Mesenchymal stem cell (in vitro differentiated cells and primary cell): ENCODE measurements around the gene PARVB.

Source experiments
- DNase-seq: peaks from one replicate; pipeline ENCODE4 v3.0.0-alpha.2; 2013
- H2AFZ ChIP-seq: one replicate; pipeline ENCODE4 v1.6.1; 2013; ENCODE audit warnings: low read depth, mild to moderate bottlenecking, control low read depth, inconsistent platforms, low read length, moderate library complexity
- H2AK5ac ChIP-seq: 2 replicates; pipeline ENCODE4 v1.6.1; 2013; ENCODE audit warnings: low read length, moderate library complexity, mild to moderate bottlenecking, inconsistent platforms; ENCODE audit not compliant: severe bottlenecking
- H2BK120ac ChIP-seq: one replicate; pipeline ENCODE4 v1.6.1; 2013; ENCODE audit warnings: low read depth, mild to moderate bottlenecking, inconsistent platforms, low read length, moderate library complexity
- H2BK12ac ChIP-seq, 2 experiments: one replicate each; pipeline ENCODE4 v1.6.1; 2013; ENCODE audit warnings: inconsistent platforms in 2 of 2, low read length in 2 of 2, mild to moderate bottlenecking in 2 of 2, moderate library complexity in 2 of 2, control low read depth in 1 of 2
- H2BK15ac ChIP-seq: one replicate; pipeline ENCODE4 v1.6.1; 2013; ENCODE audit warnings: mild to moderate bottlenecking, low read depth, inconsistent platforms; ENCODE audit not compliant: poor library complexity, severe bottlenecking
- H2BK5ac ChIP-seq: 2 replicates; pipeline ENCODE4 v1.6.1; 2013; ENCODE audit warnings: low read depth, mild to moderate bottlenecking, low read length, control low read depth, inconsistent platforms; ENCODE audit not compliant: poor library complexity, severe bottlenecking
- H3K14ac ChIP-seq, 2 experiments: one replicate each; pipeline ENCODE4 v1.6.1; 2013; ENCODE audit warnings: inconsistent platforms in 2 of 2, low read length in 2 of 2, control low read depth in 1 of 2, mild to moderate bottlenecking in 1 of 2, moderate library complexity in 1 of 2
- H3K18ac ChIP-seq, 2 experiments: one replicate each; pipeline ENCODE4 v1.6.1; 2013; ENCODE audit warnings: inconsistent platforms in 2 of 2, low read length in 2 of 2, control low read depth in 1 of 2, low read depth in 1 of 2, mild to moderate bottlenecking in 1 of 2
- H3K23ac ChIP-seq, 2 experiments: one replicate each; pipeline ENCODE4 v1.6.1; 2013; ENCODE audit warnings: inconsistent platforms in 2 of 2, low read length in 2 of 2, mild to moderate bottlenecking in 2 of 2, moderate library complexity in 2 of 2, control low read depth in 1 of 2
- H3K27ac ChIP-seq: 2 replicates; pipeline ENCODE4 v1.5.1; 2013; ENCODE audit warnings: mild to moderate bottlenecking, moderate library complexity, low read length, control low read depth, inconsistent platforms; ENCODE audit not compliant: poor library complexity, severe bottlenecking
- H3K27me3 ChIP-seq, 2 experiments: 2 replicates each; pipeline versions ENCODE4 v1.6.1 to v1.7.0; 2013; ENCODE audit warnings: low read length in 2 of 2, mild to moderate bottlenecking in 2 of 2, moderate library complexity in 2 of 2, control low read depth in 1 of 2, inconsistent platforms in 1 of 2; ENCODE audit not compliant: control insufficient read depth in 1 of 2, insufficient read depth in 1 of 2
- H3K36me3 ChIP-seq, 2 experiments: 2 replicates each; pipeline versions ENCODE4 v1.6.1 to v1.7.0; 2013; ENCODE audit warnings: low read length in 2 of 2, control low read depth in 1 of 2, inconsistent platforms in 1 of 2, low read depth in 1 of 2, mild to moderate bottlenecking in 1 of 2; ENCODE audit not compliant: insufficient read depth in 2 of 2, control insufficient read depth in 1 of 2
- H3K4ac ChIP-seq, 2 experiments: one replicate each; pipeline ENCODE4 v1.6.1; 2013; ENCODE audit warnings: inconsistent platforms in 2 of 2, low read length in 2 of 2, mild to moderate bottlenecking in 2 of 2, moderate library complexity in 2 of 2, control low read depth in 1 of 2, low read depth in 1 of 2
- H3K4me1 ChIP-seq: 2 replicates; pipeline ENCODE4 v1.6.1; 2013; ENCODE audit warnings: low read depth, low read length, control low read depth; ENCODE audit not compliant: control insufficient read depth, insufficient read depth
- H3K4me2 ChIP-seq: 2 replicates; pipeline ENCODE4 v1.6.1; 2013; ENCODE audit warnings: low read length, mild to moderate bottlenecking, inconsistent platforms; ENCODE audit not compliant: poor library complexity, severe bottlenecking
- H3K4me3 ChIP-seq, 2 experiments: 2 replicates each; pipeline versions ENCODE4 v1.5.1 to v1.7.0; 2013; ENCODE audit warnings: low read length in 2 of 2, mild to moderate bottlenecking in 2 of 2, control low read depth in 1 of 2, low read depth in 1 of 2; ENCODE audit not compliant: insufficient read depth in 1 of 2
- H3K79me1 ChIP-seq: replicated peaks from 2 replicates; pipeline ENCODE4 v1.6.1; 2013; ENCODE audit warnings: mild to moderate bottlenecking, control low read depth, low read length, inconsistent platforms; ENCODE audit not compliant: poor library complexity, severe bottlenecking
- H3K9ac ChIP-seq: 2 replicates; pipeline ENCODE4 v1.7.0; 2013; ENCODE audit warnings: mild to moderate bottlenecking, low read length, moderate library complexity
- H3K9me3 ChIP-seq: 2 replicates; pipeline ENCODE4 v1.7.0; 2013; ENCODE audit warnings: mild to moderate bottlenecking, low read length; ENCODE audit not compliant: control insufficient read depth
- H4K8ac ChIP-seq: one replicate; pipeline ENCODE4 v1.6.1; 2013; ENCODE audit warnings: inconsistent platforms, mild to moderate bottlenecking, low read length, moderate library complexity
- H4K91ac ChIP-seq: one replicate; pipeline ENCODE4 v1.6.1; 2013; ENCODE audit warnings: mild to moderate bottlenecking, low read length, inconsistent platforms
- WGBS: methylation state at CpG from one replicate; pipeline ENCODE4 v1.1.7; 2013; ENCODE audit warnings: mixed read lengths; 5-methylcytosine and 5-hydroxymethylcytosine counted together

Gene PARVB

GRCh38 chr22:44002324-44002723, 21.8 kb upstream of the PARVB start:
- Histone ChIP-seq H3K27ac (no peak overlapping the region), H2AK5ac (no peak overlapping the region), H3K27me3 (no peaks in the 10 kb centered on the region), H2BK120ac (no peak overlapping the region), H3K14ac (no peak overlapping the region), H3K4me2 (no peak overlapping the region), H2BK15ac (no peak overlapping the region), H2BK12ac (no peak overlapping the region), H3K9ac (no peak overlapping the region), H3K36me3 (peaks cover 30 to 43% of the 10 kb centered on the region in 2 experiments), H3K23ac (no peak overlapping the region), H3K4me3 (no peak overlapping the region), H3K79me1 (peaks cover 5% of the 10 kb centered on the region), H4K8ac (no peak overlapping the region), H4K91ac (no peak overlapping the region), H3K4me1 (no peaks in the 10 kb centered on the region), H3K4ac (no peak overlapping the region), H3K18ac (no peak overlapping the region), H3K9me3 (no peaks in the 10 kb centered on the region), H2BK5ac (no peak overlapping the region), H2AFZ (no peak overlapping the region)
- no peak for DNase-seq
- 98% methylated on average over 11 of the region's 11 CpGs for WGBS

GRCh38 chr22:44002997-44003396, 21.1 kb upstream of the PARVB start:
- no peak overlapping the region for H3K18ac ChIP-seq
- peaks cover 27 to 41% of the 10 kb centered on the region in 2 experiments for H3K36me3 ChIP-seq
- 99% methylated on average over 8 of the region's 8 CpGs for WGBS
- peaks cover 3% of the 10 kb centered on the region for H3K79me1 ChIP-seq
- no peak overlapping the region for H2BK5ac ChIP-seq
- H2BK12ac ChIP-seq, result no peak overlapping the region
- H3K4me2 ChIP-seq, result no peak overlapping the region
- H3K23ac ChIP-seq, result no peak overlapping the region
- H2AFZ ChIP-seq, result no peak overlapping the region
- no peak overlapping the region for H3K14ac ChIP-seq
- no peak overlapping the region for H3K4ac ChIP-seq
- H2AK5ac ChIP-seq, result no peak overlapping the region
- H3K27me3 ChIP-seq, result no peaks in the 10 kb centered on the region
- no peak overlapping the region for H2BK15ac ChIP-seq
- H4K91ac ChIP-seq, result no peak overlapping the region
- no peak overlapping the region for H3K27ac ChIP-seq
- no peak overlapping the region for H2BK120ac ChIP-seq
- H3K4me3 ChIP-seq, result no peak overlapping the region
- no peak overlapping the region for H3K9ac ChIP-seq
- H3K9me3 ChIP-seq, result no peaks in the 10 kb centered on the region
- no peak overlapping the region for H4K8ac ChIP-seq
- DNase-seq, result no peak
- H3K4me1 ChIP-seq, result no peaks in the 10 kb centered on the region

GRCh38 chr22:44003405-44004103, 20.5 kb upstream of the PARVB start:
- peaks cover 3% of the 10 kb centered on the region for H3K79me1 ChIP-seq

GRCh38 chr22:44004104-44004460, 20.0 kb upstream of the PARVB start:
- no peak overlapping the region for H2BK12ac ChIP-seq
- H3K4me3 ChIP-seq, result no peak overlapping the region
- no peak overlapping the region for H2BK120ac ChIP-seq
- no peak overlapping the region for H3K14ac ChIP-seq
- H4K91ac ChIP-seq, result no peak overlapping the region
- H3K36me3 ChIP-seq, result peaks cover 18 to 30% of the 10 kb centered on the region in 2 experiments
- no peak overlapping the region for H3K4ac ChIP-seq
- no peak overlapping the region for H3K27ac ChIP-seq
- H3K79me1 ChIP-seq, result peaks cover 3% of the 10 kb centered on the region
- no peak overlapping the region for H2BK5ac ChIP-seq
- no peaks in the 10 kb centered on the region for H3K4me1 ChIP-seq
- no peak overlapping the region for H3K4me2 ChIP-seq
- H4K8ac ChIP-seq, result no peak overlapping the region
- no peak overlapping the region for H3K23ac ChIP-seq
- H3K9me3 ChIP-seq, result no peaks in the 10 kb centered on the region
- H3K9ac ChIP-seq, result no peak overlapping the region
- no peak overlapping the region for H2AFZ ChIP-seq
- WGBS, result 100% methylated on average over 1 of the region's 7 CpGs
- H3K18ac ChIP-seq, result no peak overlapping the region
- H2AK5ac ChIP-seq, result no peak overlapping the region
- DNase-seq, result no peak
- H3K27me3 ChIP-seq, result no peaks in the 10 kb centered on the region
- H2BK15ac ChIP-seq, result no peak overlapping the region

More at GRCh38 chr22:44003405-44004103, 20.5 kb upstream of the PARVB start:
- H2AK5ac ChIP-seq, result no peak overlapping the region
- no peak overlapping the region for H2BK15ac ChIP-seq
- H3K18ac ChIP-seq, result no peak overlapping the region
- peaks cover 24 to 35% of the 10 kb centered on the region in 2 experiments for H3K36me3 ChIP-seq
- H2BK5ac ChIP-seq, result no peak overlapping the region
- no peak overlapping the region for H3K9ac ChIP-seq
- no peak overlapping the region for H2AFZ ChIP-seq
- no peaks in the 10 kb centered on the region for H3K4me1 ChIP-seq
- no peak overlapping the region for H3K14ac ChIP-seq
- H4K8ac ChIP-seq, result no peak overlapping the region
- H3K9me3 ChIP-seq, result no peaks in the 10 kb centered on the region
- H3K27ac ChIP-seq, result no peak overlapping the region
- H3K27me3 ChIP-seq, result no peaks in the 10 kb centered on the region
- H2BK12ac ChIP-seq, result no peak overlapping the region
- H2BK120ac ChIP-seq, result no peak overlapping the region
- no peak for DNase-seq
- H3K4me3 ChIP-seq, result no peak overlapping the region
- no peak overlapping the region for H3K4me2 ChIP-seq
- WGBS, result 75% methylated on average over 5 of the region's 7 CpGs
- no peak overlapping the region for H3K4ac ChIP-seq
- H4K91ac ChIP-seq, result no peak overlapping the region
- no peak overlapping the region for H3K23ac ChIP-seq
